CD1c-positive myeloid dendritic cell (primary cell): ENCODE results near the gene CHSY1.

Experiments
- DNase-seq: peaks from one replicate; pipeline ENCODE4 v3.0.0-alpha.2; 2016; ENCODE audit errors: extremely low spot score

CHSY1 gene

DNA sequence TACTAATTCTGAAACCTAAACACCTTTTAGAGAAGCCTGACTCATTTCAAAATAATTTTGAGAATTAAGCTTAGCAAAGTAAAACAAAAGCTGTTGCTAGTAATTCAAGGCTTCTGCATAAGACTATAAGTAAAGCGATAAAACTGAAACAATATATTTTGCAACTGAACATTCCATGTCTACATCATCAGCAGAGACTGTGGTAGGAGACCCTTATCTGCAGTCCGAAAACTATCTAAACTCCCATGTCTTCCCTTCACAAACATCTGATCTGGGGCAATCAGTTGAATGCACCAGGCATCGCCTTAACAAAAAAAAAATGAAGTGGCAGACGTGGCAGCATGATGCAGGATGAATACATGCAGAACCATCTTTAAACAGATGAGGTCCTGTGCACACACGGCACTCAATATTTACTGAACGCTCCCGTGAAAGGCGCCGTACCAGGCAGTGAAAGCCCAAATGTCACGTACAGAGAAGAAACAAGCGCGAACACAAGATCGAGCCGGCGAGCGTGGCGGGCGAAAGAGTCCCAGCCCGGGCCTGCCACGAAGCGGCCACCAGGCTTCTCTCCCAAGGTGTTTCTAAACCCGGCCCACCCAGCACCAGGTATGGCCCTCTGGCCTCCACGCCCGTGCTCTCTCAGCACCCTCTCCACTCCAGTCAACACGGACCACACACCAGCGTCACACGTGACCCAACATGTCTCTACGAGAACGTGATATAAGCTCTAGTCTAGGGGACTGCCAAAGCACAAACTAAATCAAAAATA, 63.0 kb downstream of the CHSY1 start:
- DNase-seq: peak; percentile 43

DNA sequence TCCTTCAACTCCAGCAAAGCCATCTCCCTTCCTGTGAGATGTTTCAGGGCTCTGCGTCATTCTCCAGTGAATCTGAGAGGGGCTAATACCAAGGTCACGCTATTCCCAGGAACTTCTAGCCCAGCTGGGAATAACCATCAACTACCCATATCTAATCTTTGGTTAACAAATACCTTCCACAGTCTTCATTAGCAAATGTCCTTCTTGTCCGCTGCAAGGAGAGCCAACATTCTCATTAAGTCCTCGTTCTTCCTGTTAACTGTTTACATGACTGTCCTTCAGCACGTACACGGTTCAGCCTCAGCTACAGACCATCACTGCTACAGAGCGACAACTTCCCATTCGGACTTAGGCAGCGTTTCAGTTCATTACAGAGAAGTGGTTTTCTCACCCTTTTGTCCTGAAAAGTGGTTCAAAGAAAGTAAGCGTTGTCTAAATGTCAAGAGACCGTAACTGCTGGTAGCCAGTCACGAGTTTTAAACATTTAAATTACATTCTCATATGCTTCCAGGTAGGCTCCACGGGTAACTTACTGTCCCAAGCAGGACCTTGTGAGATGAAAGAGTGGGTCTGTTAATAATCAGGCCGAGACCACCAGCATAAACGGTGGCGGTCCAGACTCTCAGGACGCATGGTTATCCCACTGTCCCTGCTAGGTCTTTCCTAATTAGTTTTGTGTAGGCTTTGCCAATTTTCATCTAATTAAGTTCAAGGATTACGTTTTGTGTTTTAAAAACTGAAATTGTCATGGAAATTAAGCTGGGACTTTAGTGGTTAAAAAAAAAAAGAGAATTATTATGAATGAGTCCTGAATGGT, 63.8 kb downstream of the CHSY1 start:
- DNase-seq: peak; percentile 51

DNA sequence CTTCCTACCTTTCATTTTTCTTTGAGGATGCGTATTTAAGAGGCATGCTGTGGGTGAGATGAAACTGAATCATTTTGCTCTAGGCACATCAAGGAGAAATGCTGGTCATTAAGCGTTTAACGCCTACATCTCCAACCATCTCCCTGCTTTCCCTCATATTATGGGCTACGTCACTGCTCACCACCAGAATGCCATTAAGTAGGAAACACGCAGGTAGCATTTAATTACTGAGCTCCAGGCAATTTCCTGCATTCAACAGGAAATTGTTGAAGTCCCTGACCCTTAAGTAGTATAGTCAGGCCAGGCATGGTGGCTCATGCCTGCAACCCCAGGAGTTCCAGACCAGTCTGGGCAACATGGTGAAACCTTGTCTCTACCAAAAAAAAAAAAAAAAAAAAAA, 66.1 kb downstream of the CHSY1 start:
- no peak for DNase-seq

DNA sequence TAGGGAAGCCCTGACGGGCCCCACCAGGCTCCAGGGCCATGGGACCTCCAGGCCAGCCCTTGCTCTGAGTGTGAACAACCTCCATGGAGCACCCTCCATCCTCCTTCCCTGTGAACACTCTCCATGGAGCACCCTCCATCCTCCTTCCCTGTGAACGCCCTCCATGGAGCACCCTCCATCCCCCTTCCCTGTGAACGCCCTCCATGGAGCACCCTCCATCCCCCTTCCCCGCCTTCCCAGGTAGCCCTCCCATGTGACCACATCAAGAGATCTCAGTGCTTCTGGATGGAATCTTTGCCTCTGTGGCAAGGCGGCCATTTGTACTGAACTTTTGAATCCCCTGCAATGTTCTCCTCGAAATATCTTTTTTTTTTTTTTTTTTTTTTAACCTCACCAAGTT, 66.5 kb downstream of the CHSY1 start:
- DNase-seq: no peak

DNA sequence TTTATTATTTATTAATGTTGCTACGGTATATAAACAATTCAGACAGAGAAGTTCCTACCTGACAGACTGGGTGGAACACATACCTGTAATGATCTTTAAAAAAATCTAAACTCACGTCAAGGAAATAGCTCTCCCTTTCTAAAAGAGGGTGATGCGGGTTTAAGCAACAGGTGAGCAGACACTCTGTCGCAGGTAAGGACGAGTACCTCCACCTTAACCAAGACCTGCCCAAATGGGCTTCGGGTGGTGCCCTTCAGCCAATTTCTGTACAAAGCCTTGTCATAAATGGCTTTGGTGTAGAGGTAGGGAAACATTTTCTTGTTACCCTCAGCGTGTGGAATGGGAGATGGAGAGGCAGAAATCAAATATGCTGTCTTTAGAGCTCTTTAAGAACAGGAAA, 67.0 kb downstream of the CHSY1 start:
- DNase-seq: no peak

DNA sequence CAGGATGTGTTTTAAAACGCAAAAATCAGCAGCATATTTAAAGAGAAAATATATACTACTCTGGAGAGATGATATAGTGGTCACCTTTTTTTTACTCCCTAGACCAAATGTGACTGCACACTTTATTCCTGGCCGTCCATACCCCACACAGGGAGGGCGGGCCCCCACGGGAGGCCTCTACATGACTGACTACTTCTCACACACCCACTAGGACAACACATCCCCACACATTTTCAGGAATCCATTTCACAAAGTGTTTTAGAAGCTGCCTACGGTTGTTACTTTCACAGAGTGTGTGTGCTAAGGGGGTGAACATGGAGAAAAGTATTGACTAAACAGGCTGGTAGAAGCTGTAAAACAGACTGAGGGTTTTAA, 67.9 kb downstream of the CHSY1 start:
- no peak for DNase-seq

DNA sequence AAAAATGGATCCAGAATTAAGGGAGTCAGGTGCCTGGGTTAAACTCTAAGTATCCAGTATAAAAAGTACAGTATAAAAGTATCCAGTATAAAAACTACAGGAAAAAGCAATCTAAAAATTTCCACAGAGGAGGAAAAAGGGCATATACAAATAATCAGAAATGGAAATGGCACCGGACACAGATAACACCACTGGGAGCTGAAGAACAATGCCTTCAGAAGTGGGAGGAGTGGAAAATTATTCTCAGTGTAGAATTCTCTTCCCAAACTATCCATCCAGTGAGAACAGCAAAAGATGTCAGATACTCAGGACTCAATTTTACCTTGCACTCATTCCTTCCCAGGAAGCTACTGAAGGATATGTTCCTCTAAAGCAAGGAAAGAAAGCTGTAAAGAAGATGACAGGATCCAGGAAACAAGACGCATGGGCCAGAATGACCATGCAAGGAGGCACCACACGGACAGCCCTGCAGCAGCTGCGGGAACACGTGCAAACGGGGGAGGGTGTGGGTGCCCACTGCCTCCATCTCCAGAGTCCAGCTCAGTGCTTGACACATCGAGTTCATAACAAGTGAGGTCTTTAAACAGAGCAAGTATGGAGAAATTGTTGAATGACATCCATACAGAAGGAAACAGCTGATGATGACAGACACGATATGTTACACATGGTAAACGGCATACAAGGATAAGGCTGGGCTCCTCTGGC, 68.5 kb downstream of the CHSY1 start:
- no peak for DNase-seq

DNA sequence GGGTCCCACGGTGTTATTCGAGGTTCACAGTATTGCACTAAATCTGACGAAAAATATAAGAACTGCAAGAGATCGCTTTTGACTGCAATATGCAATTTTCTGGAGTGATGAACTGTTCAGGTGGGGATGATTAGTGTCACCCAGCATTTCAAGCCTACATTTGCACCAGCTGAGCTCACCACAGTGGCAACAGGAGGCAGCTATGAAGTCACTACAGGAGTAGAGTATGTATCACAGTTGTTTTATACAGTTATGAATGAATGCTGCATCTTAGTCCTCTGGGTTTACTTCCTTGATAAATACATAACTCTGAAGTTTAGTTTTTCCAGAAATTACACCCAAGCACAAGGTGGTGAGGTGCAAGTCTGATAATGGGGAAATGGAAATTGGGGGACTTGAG, 69.6 kb downstream of the CHSY1 start:
- DNase-seq: no peak

DNA sequence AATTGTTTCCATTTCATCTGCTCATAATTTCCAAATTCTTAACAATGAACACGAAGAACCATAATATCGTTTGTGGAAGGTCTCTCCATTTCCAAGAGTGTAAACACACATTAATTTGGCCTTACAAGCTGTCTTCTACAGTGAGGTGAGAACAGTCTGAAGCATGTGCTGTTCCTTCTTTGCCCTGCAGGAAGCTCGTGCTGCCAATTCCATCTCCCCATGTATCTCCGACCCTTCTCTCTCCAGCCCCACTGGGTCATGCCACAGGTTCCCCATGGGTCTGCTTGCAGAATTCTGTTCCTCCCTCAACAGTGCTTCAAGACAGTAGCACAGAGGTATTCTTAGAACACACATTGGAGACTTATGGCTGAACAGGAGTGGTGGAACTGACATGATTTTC, 70.5 kb downstream of the CHSY1 start:
- no peak for DNase-seq

DNA sequence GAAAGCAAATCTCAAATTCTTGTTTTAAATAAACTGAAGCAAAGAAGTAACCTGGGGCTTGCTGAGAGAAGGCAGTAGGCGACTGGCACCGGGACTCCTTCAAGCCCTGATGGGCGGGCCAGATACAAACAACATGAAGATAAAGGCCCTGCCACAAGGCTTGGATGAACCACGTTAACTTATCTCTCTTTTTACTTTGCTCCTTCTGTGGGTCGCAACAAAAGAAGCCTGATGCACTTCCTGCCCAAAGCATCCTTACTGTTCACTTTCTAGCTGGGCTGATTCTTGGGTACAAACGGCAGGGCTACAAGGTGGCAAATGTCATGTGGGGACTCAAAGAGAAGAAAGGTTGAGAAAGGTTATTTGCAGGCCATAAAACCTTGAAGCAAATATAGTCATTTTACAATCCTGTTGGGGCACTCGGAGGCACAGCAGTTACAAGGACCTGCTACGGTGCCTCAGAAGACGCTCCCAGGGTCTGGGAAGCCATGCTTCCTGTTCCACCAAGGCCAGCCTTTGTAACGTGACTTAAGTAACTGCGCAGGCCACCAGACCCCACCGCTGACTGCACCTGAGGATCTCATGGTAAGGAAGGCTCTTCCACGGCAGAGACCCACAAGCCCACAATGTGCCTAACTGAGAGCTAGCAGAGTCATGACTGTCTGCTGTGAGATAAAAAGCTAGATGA, 71.1 kb downstream of the CHSY1 start:
- no peak for DNase-seq

DNA sequence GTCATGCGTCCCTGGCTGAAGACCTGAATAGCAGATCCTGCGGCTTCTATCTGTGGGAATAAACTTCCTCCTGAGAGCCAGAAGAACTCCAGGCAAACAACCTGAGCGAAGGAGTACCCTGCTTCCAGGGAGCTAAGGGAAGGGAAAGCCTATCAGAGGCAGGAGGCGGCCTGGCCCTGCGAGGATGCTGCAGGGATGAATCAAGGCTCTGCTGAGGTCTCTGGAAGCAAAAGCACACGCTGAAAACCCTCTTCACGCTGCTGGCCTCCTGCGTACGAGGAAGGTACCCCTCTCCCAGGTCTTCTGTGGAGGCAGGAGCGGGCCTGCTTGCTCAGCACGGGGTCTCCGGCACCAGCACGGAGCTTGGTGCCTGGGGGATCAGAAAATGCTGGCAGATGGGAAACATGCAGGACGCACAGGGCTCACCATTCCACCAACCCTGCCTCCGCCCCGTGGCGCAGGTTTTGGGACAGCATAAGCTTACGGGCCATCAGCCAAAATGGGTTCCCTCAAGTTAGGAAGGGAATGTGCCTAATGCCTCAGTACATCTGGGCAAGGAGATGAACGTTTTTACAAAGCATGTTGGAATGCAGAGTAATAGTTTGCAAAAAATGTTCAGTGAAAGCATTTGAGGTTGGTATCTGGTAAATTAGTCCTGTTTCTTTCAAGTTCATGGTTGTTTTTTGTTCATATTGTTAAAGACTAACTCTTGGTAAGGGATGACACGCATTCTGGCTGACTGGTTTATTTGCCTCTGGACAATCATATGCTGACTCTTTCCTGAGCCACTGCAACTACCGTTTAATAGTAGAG, 72.3 kb downstream of the CHSY1 start:
- DNase-seq: no peak

DNA sequence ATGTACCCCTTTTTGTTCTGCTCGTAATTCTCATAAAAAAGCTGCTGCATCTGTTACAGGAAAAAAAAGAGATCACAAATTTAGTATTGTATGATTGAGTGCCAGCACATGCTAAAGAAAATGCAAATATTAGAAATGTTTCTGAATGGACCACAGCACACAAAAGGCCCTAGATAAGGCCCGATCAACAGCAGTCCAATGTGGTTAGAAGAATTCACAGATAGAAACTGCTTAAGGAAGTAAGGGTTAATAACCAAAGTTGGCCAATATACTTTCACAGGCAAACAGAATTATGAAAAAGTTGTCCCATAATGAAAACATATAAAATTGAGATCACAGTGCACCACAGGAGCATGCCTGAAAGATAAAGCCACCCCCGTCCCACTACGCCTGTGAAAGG, 72.9 kb downstream of the CHSY1 start:
- DNase-seq: no peak

DNA sequence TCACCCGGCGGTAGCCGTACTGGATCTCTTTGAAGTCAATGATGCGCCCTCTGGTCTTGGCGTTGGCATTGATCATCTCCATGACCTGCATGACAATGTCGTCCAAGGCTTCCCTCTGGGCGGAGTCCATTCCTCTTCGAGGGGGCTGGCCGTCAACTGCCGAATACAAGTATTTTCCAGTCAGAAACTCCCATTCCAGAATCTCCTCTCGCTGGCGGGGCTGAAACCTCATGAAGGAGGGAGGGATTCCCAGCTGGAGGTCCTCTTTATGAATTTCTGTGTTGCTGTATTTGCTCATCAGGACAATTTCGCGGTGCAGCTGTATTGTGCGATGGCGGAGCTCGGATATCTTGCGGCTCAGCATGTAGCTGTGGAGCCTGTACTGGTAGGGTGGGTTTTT, 73.4 kb downstream of the CHSY1 start:
- no peak for DNase-seq

DNA sequence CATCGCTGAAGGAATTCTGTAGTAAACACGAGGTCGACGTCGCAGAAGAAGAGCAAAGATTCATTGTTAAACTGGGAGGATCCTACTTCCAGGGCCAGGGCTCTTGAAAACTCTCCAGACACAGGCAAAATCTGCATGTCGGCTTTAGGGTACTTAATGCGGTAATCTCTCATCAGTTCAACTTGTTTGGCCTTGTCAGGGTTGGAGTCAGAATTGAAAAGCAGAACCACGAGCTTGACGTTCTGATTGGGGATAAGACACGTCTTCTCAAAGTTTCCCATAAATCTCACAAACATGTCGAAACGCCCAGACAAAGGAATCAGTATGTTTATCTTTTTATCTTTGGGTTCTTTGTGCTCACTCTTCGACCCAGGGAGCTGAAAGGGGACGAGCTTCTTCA, 74.0 kb downstream of the CHSY1 start:
- DNase-seq: no peak

DNA sequence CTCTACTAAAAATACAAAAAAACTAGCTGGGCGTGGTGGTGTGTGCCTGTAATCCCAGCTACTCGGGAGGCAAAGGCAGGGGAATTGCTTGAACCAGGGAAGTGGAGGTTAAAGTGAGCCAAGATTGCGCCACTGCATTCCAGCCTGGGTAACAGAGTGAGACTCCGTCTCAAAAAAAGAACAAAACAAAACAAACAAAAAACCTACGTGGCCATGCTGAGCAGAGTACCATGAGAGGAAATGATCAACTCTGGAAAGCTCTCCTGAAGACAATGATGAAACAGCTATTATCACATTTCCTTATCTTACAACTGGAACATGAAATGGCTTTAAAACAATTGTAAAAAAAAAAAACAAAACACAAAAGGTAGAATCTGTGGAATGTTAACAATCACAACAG, 75.2 kb downstream of the CHSY1 start:
- DNase-seq: peak; percentile 33

DNA sequence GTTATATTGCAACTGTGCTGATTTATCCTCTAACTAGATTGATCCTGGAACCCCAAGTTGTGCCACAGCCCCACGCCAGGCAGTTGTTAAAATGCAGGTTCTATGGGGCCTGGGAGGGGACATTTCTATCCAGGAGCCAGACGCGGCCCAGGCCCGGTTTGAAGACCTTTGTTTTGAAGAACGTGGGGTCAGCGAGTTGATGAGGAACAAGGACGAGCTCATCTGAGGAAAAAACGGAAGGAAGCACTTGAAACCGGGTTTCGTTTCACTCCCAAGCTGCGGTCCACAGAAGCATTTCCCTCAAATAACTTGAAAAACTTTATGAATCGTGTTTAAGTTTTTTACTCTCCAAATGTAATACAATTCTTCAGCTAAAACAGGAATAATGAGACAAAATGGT, 76.4 kb downstream of the CHSY1 start:
- peak; percentile 82 for DNase-seq

DNA sequence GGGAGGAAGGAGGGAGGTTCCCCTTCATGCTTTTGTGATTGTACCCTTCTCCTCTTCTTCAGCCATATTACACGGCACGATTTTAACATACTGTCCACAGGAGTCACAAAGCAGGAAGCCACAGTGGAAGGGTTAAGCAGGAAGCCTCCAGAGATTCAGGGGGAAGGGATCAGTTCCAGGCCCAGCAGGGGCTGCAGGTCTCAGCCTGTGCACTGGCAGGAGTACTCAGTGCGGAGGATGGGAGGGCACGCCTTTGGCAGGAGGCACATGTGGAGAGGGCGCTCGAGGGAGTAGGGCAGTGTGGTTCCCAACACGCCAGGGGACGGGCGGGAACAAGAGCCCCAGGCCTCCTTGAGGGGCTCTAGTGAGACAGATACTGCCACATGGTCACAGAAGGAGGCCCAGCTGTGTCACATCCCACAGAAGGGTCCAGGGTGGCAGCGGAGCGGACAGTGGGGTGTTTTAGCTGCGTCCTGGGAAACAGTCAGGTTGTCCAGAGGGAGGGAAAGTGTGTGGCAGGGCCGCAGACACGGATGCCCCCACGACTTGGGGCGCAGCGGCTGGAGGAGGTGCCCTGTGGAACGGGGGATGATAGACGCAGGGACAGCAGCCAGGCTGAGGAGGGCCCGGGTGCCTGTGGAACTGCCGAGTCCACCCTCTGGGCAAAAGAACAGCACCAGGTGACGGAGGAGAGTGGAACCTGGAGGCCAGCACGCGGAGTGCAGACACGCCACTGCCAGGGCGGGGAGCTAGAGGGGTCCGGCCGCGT, 77.5 kb downstream of the CHSY1 start:
- peak; percentile 19 for DNase-seq

DNA sequence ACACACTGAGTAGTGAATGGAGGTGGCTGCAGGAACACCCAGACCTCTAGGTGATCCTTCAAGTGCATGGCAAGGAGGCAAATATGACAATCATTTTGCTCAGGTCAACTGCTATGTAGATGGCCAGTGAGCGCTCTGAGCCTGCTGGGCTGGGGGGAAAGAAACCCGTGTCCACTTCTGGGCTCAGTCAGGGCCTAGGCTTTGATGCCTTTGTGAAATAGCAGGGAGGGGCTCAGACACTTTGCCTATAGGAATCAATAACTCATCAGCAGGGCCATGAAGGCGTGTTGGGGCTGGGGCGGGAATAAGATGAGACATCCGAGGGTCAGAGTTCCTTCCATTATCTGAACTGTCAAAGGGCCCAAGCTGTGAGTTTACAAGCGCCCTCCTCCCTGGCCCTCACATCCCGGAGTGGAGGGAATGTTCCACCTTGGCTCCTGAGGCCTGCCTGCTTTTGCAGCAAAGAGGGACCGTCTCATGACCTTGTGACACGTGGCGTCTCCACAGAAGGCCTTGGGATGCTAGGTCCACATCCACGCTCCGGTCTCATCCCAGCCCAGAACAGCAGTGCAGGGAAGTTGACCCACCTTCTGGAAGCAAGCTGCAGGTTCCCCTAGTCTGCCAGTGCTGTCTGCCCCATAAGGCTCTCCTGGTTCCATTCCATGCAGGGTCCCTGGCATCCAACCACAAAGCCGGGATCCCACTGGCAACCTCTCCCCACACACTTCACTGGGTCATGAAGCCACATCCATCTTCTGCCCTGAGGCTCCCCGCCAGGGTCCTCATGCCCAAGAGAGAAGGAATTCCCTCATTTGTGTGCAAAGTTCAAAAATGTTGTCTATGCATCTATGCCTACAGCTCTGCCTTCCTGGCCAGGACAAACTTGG, 78.4 kb downstream of the CHSY1 start:
- DNase-seq: no peak

DNA sequence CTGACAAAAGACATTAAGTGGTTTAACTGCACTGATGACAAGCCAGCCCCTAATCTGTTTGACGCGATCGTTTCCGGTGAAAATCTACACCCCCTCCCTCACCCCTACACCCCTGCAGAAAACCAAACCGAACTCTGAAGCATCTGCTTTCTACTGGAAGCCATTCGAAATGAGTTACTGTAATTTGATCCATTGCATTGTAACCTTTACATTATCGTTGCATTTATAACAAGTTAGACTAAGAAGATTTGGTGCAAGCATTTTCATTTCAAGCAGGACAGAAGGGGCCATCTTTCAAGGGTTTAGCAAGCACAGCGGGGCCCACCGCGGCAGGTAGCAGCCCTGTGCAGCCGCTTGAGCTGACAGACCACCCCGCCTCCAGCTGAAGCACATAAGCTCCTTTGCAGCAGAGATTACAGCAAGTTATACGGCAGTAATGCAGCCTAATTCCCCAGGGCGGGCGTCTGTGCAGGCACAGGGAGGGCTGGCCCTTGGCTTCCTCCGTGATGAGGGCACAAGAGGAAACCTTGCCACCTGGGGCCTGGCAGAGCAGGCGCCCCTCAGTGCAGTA, 79.3 kb downstream of the CHSY1 start:
- no peak for DNase-seq
